Measurements from ENCODE around the gene C3. TPM values are rescaled to one million over a fixed set of nuclear protein-coding genes. Genes with fewer than 3 reads are reported as not detected.

C3 gene
- total RNA-seq, 1 experiment from 2014 or later = not detected

- DNase-seq (ENCODE audit: low read depth in 1 of 2, low spot score in 2 of 2) = no peak
- no peaks in the 10 kb centered on the region; the same call in 1 of the 2 replicates for H3K27me3 ChIP-seq (replicated peaks)
- no peak overlapping the region for H3K4me3 ChIP-seq
- H3K27ac ChIP-seq = no peak overlapping the region
- 0 out of 2 replicates have a peak, but pooled peaks cover 3% of the 10 kb centered on the region for H3K9me3 ChIP-seq (replicated peaks)
- H3K4me1 ChIP-seq (replicated peaks) = no peaks in the 10 kb centered on the region
- no peaks in the 10 kb centered on the region for H3K36me3 ChIP-seq
Measured at GRCh38 chr19:6718741-6719539, 1.5 kb downstream of the C3 start.

- H3K27me3 ChIP-seq (replicated peaks) = no peaks in the 10 kb centered on the region; the same call in 1 of the 2 replicates
- H3K9me3 ChIP-seq (replicated peaks) = 0 out of 2 replicates have a peak, but pooled peaks cover 3% of the 10 kb centered on the region
- H3K4me3 ChIP-seq = no peak overlapping the region
- H3K27ac ChIP-seq = no peak overlapping the region
- no peak for DNase-seq (ENCODE audit: low read depth in 1 of 2, low spot score in 2 of 2)
- no peaks in the 10 kb centered on the region for H3K4me1 ChIP-seq (replicated peaks)
- H3K36me3 ChIP-seq = no peaks in the 10 kb centered on the region
Measured at GRCh38 chr19:6718111-6718740, 2.2 kb downstream of the C3 start.

GRCh38 chr19:6717441-6717971 is 2.9 kb downstream of the C3 start:
- Histone ChIP-seq H3K27ac (no peak overlapping the region), H3K4me1 (replicated peaks) (no peaks in the 10 kb centered on the region), H3K4me3 (no peak overlapping the region), H3K36me3 (no peaks in the 10 kb centered on the region), H3K9me3 (replicated peaks) (0 out of 2 replicates have a peak, but pooled peaks cover 3% of the 10 kb centered on the region), H3K27me3 (replicated peaks) (no peaks in the 10 kb centered on the region; the same call in 1 of the 2 replicates)
- no peak for DNase-seq (ENCODE audit: low read depth in 1 of 2, low spot score in 2 of 2)

GRCh38 chr19:6717036-6717435 is 3.4 kb downstream of the C3 start:
- Histone ChIP-seq H3K36me3 (no peaks in the 10 kb centered on the region), H3K27me3 (replicated peaks) (no peaks in the 10 kb centered on the region; the same call in 1 of the 2 replicates), H3K9me3 (replicated peaks) (0 out of 2 replicates have a peak, but pooled peaks cover 3% of the 10 kb centered on the region), H3K4me3 (no peak overlapping the region), H3K27ac (no peak overlapping the region), H3K4me1 (replicated peaks) (no peaks in the 10 kb centered on the region)
- DNase-seq (ENCODE audit: low read depth in 1 of 2, low spot score in 2 of 2) = no peak

- H3K9me3 ChIP-seq (replicated peaks) = 0 out of 2 replicates have a peak, but pooled peaks cover 3% of the 10 kb centered on the region
- no peaks in the 10 kb centered on the region for H3K36me3 ChIP-seq
- no peak for DNase-seq (ENCODE audit: low read depth in 1 of 2, low spot score in 2 of 2)
- no peaks in the 10 kb centered on the region; the same call in 1 of the 2 replicates for H3K27me3 ChIP-seq (replicated peaks)
- H3K4me1 ChIP-seq (replicated peaks) = no peaks in the 10 kb centered on the region
- no peak overlapping the region for H3K4me3 ChIP-seq
- no peak overlapping the region for H3K27ac ChIP-seq
Measured at GRCh38 chr19:6716610-6716970, 3.9 kb downstream of the C3 start.

- no peak overlapping the region for H3K4me3 ChIP-seq
- H3K27ac ChIP-seq = no peak overlapping the region
- peaks cover 9% of the 10 kb centered on the region; the same call in 1 of the 2 replicates for H3K27me3 ChIP-seq (replicated peaks)
- DNase-seq (ENCODE audit: low read depth in 1 of 2, low spot score in 2 of 2) = no peak
- H3K36me3 ChIP-seq = no peaks in the 10 kb centered on the region
- 0 out of 2 replicates have a peak, but pooled peaks cover 3% of the 10 kb centered on the region for H3K9me3 ChIP-seq (replicated peaks)
- no peaks in the 10 kb centered on the region for H3K4me1 ChIP-seq (replicated peaks)
Measured at GRCh38 chr19:6714749-6715555, 5.5 kb downstream of the C3 start.

GRCh38 chr19:6713773-6714692 is 6.4 kb downstream of the C3 start:
- H3K4me1 ChIP-seq (replicated peaks) = no peaks in the 10 kb centered on the region
- no peaks in the 10 kb centered on the region for H3K36me3 ChIP-seq
- no peak for DNase-seq (ENCODE audit: low read depth in 1 of 2, low spot score in 2 of 2)
- no peak overlapping the region for H3K4me3 ChIP-seq
- H3K27ac ChIP-seq = no peak overlapping the region
- 0 out of 2 replicates have a peak, but pooled peaks cover 3% of the 10 kb centered on the region for H3K9me3 ChIP-seq (replicated peaks)
- H3K27me3 ChIP-seq (replicated peaks) = peaks cover 9% of the 10 kb centered on the region; the same call in 1 of the 2 replicates

GRCh38 chr19:6712692-6713670 is 7.5 kb downstream of the C3 start:
- H3K27me3 ChIP-seq (replicated peaks) = peaks cover 9% of the 10 kb centered on the region; the same call in 1 of the 2 replicates
- H3K4me1 ChIP-seq (replicated peaks) = no peaks in the 10 kb centered on the region
- no peak for DNase-seq (ENCODE audit: low read depth in 1 of 2, low spot score in 2 of 2)
- no peak overlapping the region for H3K27ac ChIP-seq
- no peak overlapping the region for H3K4me3 ChIP-seq
- 0 out of 2 replicates have a peak, but pooled peaks cover 3% of the 10 kb centered on the region for H3K9me3 ChIP-seq (replicated peaks)
- H3K36me3 ChIP-seq = no peaks in the 10 kb centered on the region

GRCh38 chr19:6712231-6712630 is 8.2 kb downstream of the C3 start:
- Histone ChIP-seq H3K4me3 (no peak overlapping the region), H3K4me1 (replicated peaks) (no peaks in the 10 kb centered on the region), H3K36me3 (no peaks in the 10 kb centered on the region), H3K9me3 (replicated peaks) (no peaks in the 10 kb centered on the region), H3K27me3 (replicated peaks) (peaks cover 9% of the 10 kb centered on the region; the same call in 1 of the 2 replicates), H3K27ac (no peak overlapping the region)
- no peak for DNase-seq (ENCODE audit: low read depth in 1 of 2, low spot score in 2 of 2)

GRCh38 chr19:6711605-6712004 is 8.8 kb downstream of the C3 start:
- Histone ChIP-seq H3K4me3 (no peak overlapping the region), H3K27ac (no peak overlapping the region), H3K27me3 (replicated peaks) (peaks cover 9% of the 10 kb centered on the region; the same call in 1 of the 2 replicates), H3K36me3 (no peaks in the 10 kb centered on the region), H3K9me3 (replicated peaks) (no peaks in the 10 kb centered on the region), H3K4me1 (replicated peaks) (no peaks in the 10 kb centered on the region)
- DNase-seq (ENCODE audit: low read depth in 1 of 2, low spot score in 2 of 2) = no peak

GRCh38 chr19:6711078-6711361 is 9.4 kb downstream of the C3 start:
- H3K9me3 ChIP-seq (replicated peaks) = no peaks in the 10 kb centered on the region
- no peaks in the 10 kb centered on the region for H3K4me1 ChIP-seq (replicated peaks)
- no peak overlapping the region for H3K27ac ChIP-seq
- H3K4me3 ChIP-seq = no peak overlapping the region
- peaks cover 9% of the 10 kb centered on the region; the same call in 1 of the 2 replicates for H3K27me3 ChIP-seq (replicated peaks)
- no peaks in the 10 kb centered on the region for H3K36me3 ChIP-seq
- DNase-seq (ENCODE audit: low read depth in 1 of 2, low spot score in 2 of 2) = no peak

Measured in SJSA1 (cell line).